ENCODE results near the gene REPS1.

GRCh38 chr6:139017227-139017626, 29.2 kb upstream of the REPS1 start:
- TF ChIP-seq POLR2AphosphoS5 (IDR thresholded peaks at IDR 0.05; ENCODE audit: low read depth, low read length) (no peak), EP300 (IDR thresholded peaks at IDR 0.05; ENCODE audit: borderline replicate concordance in 1 of 2, low read depth in 1 of 2, low read length in 1 of 2) (no peak), YY1 (IDR thresholded peaks at IDR 0.05; ENCODE audit: low read depth) (no peak), GATA2 (CRISPR knock-in tag; IDR thresholded peaks at IDR 0.05) (no peak)
- TF ChIP-seq, protein P1, sequence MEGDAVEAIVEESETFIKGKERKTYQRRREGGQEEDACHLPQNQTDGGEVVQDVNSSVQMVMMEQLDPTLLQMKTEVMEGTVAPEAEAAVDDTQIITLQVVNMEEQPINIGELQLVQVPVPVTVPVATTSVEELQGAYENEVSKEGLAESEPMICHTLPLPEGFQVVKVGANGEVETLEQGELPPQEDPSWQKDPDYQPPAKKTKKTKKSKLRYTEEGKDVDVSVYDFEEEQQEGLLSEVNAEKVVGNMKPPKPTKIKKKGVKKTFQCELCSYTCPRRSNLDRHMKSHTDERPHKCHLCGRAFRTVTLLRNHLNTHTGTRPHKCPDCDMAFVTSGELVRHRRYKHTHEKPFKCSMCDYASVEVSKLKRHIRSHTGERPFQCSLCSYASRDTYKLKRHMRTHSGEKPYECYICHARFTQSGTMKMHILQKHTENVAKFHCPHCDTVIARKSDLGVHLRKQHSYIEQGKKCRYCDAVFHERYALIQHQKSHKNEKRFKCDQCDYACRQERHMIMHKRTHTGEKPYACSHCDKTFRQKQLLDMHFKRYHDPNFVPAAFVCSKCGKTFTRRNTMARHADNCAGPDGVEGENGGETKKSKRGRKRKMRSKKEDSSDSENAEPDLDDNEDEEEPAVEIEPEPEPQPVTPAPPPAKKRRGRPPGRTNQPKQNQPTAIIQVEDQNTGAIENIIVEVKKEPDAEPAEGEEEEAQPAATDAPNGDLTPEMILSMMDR (IDR thresholded peaks at IDR 0.05): no peak
- TF ChIP-seq, protein P2, sequence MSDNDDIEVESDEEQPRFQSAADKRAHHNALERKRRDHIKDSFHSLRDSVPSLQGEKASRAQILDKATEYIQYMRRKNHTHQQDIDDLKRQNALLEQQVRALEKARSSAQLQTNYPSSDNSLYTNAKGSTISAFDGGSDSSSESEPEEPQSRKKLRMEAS (IDR thresholded peaks at IDR 0.05; ENCODE audit: low read depth): no peak
